ENCODE measurements around the gene C16orf54. TPM values are rescaled to one million over a fixed set of nuclear protein-coding genes. Genes with fewer than 3 reads are reported as not detected.
"Not testable (repeated sequence)": the region's sequence is repeated elsewhere in the genome, so short reads cannot be mapped to it uniquely, and the experiment has no call there.

The C16orf54 gene
- total RNA-seq, 4 donors from 2014 or later: 0.22 to 0.83 (median 0.37) TPM

- no peak for DNase-seq
- WGBS, 2 donors: 90 to 94% methylated on average over 5 of the region's 5 CpGs
- no peak overlapping the region for H3K4me3 ChIP-seq (replicated peaks in 1 of 3)
- H3K4me1 ChIP-seq: no peaks in the 10 kb centered on the region
- no peak overlapping the region for H3K27ac ChIP-seq
- H3K9me3 ChIP-seq: no peaks in the 10 kb centered on the region
- H3K36me3 ChIP-seq: no peaks in the 10 kb centered on the region
- intact Hi-C loops (cut with DNase I): no loop called here
- TF ChIP-seq POLR2A (IDR thresholded peaks at IDR 0.05): no peak
- no peak for TF ChIP-seq CTCF (IDR thresholded peaks at IDR 0.05)
- H3K27me3 ChIP-seq: no peaks in the 10 kb centered on the region
These were observed 28.9 kb upstream of the C16orf54 start for GRCh38 chr16:29774730-29775129.

- H3K27me3 ChIP-seq; H3K4me3 ChIP-seq (replicated peaks in 1 of 3); intact Hi-C loops (cut with DNase I); H3K4me1 ChIP-seq; DNase-seq; H3K36me3 ChIP-seq; H3K27ac ChIP-seq; H3K9me3 ChIP-seq: not testable (repeated sequence)
- WGBS, 2 donors: 88 to 93% methylated on average over 7 of the region's 7 CpGs
These were observed 26.5 kb upstream of the C16orf54 start for GRCh38 chr16:29772330-29772729.

- H3K4me1 ChIP-seq: peaks cover 7 to 11% of the 10 kb centered on the region in 2 donors
- no peaks in the 10 kb centered on the region for H3K36me3 ChIP-seq
- intact Hi-C loops (cut with DNase I): no loop called here
- DNase-seq: no peak
- no peak overlapping the region for H3K4me3 ChIP-seq (replicated peaks in 1 of 3)
- no peak overlapping the region for H3K27ac ChIP-seq
- no peaks in the 10 kb centered on the region for H3K27me3 ChIP-seq
- TF ChIP-seq POLR2A (IDR thresholded peaks at IDR 0.05) (no peak), CTCF (IDR thresholded peaks at IDR 0.05) (no peak)
- H3K9me3 ChIP-seq: no peaks in the 10 kb centered on the region
- WGBS, 2 donors: 84 to 86% methylated on average over 7 of the region's 7 CpGs
These were observed 24.6 kb upstream of the C16orf54 start for GRCh38 chr16:29770250-29770929.

- Histone ChIP-seq H3K27ac (no peak overlapping the region), H3K36me3 (no peaks in the 10 kb centered on the region), H3K4me3 (replicated peaks in 1 of 3) (no peak overlapping the region), H3K27me3 (no peaks in the 10 kb centered on the region), H3K4me1 (peaks cover 13 to 17% of the 10 kb centered on the region in 2 donors), H3K9me3 (no peaks in the 10 kb centered on the region)
- TF ChIP-seq CTCF (IDR thresholded peaks at IDR 0.05): no peak
- no peak for TF ChIP-seq POLR2A (IDR thresholded peaks at IDR 0.05)
- intact Hi-C loops (cut with DNase I): no loop called here
- 86 to 91% methylated on average over 2 of the region's 2 CpGs for WGBS, 2 donors
- DNase-seq: no peak
These were observed 23.7 kb upstream of the C16orf54 start for GRCh38 chr16:29769507-29769906.

GRCh38 chr16:29767062-29767461, 21.3 kb upstream of the C16orf54 start:
- DNase-seq: no peak
- Histone ChIP-seq H3K36me3 (no peaks in the 10 kb centered on the region), H3K4me1 (peaks cover 19 to 20% of the 10 kb centered on the region in 2 donors), H3K9me3 (no peaks in the 10 kb centered on the region), H3K27me3 (no peaks in the 10 kb centered on the region), H3K4me3 (replicated peaks in 1 of 3) (no peak overlapping the region), H3K27ac (no peak overlapping the region)
- intact Hi-C loops (cut with DNase I): no loop called here
- TF ChIP-seq POLR2A (IDR thresholded peaks at IDR 0.05): no peak
- no peak for TF ChIP-seq CTCF (IDR thresholded peaks at IDR 0.05)
- WGBS, 2 donors: 94 to 97% methylated on average over 3 of the region's 3 CpGs
